ENCODE data around the gene ZFAND2A. TPM values are rescaled to one million over a fixed set of nuclear protein-coding genes. Genes with fewer than 3 reads are reported as not detected.

Gene ZFAND2A
- total RNA-seq, 1 donor from 2014 or later: 14.1 TPM

- no peak for TF ChIP-seq CTCF (IDR thresholded peaks at IDR 0.05; ENCODE audit: unreplicated experiment)
- H3K27me3 Mint-ChIP-seq: no peaks in the 10 kb centered on the region
- H3K36me3 Mint-ChIP-seq (ENCODE audit: insufficient read depth): peaks cover 10% of the 10 kb centered on the region
- no peaks in the 10 kb centered on the region for H3K4me1 Mint-ChIP-seq (ENCODE audit: low read depth)
- H3K9me3 Mint-ChIP-seq (ENCODE audit: low read depth): peaks cover 4% of the 10 kb centered on the region
- no peak for DNase-seq (ENCODE audit: low spot score, unreplicated experiment)
- H3K27ac Mint-ChIP-seq: no peak overlapping the region
- H3K4me3 Mint-ChIP-seq (ENCODE audit: low read depth): no peak overlapping the region
Observed at GRCh38 chr7:1127001-1127400, 33.0 kb downstream of the ZFAND2A start.

GRCh38 chr7:1125603-1125969 lies 34.4 kb downstream of the ZFAND2A start:
- Mint-ChIP-seq H3K4me3 (ENCODE audit: low read depth) (no peak overlapping the region), H3K27me3 (no peaks in the 10 kb centered on the region)

DNA sequence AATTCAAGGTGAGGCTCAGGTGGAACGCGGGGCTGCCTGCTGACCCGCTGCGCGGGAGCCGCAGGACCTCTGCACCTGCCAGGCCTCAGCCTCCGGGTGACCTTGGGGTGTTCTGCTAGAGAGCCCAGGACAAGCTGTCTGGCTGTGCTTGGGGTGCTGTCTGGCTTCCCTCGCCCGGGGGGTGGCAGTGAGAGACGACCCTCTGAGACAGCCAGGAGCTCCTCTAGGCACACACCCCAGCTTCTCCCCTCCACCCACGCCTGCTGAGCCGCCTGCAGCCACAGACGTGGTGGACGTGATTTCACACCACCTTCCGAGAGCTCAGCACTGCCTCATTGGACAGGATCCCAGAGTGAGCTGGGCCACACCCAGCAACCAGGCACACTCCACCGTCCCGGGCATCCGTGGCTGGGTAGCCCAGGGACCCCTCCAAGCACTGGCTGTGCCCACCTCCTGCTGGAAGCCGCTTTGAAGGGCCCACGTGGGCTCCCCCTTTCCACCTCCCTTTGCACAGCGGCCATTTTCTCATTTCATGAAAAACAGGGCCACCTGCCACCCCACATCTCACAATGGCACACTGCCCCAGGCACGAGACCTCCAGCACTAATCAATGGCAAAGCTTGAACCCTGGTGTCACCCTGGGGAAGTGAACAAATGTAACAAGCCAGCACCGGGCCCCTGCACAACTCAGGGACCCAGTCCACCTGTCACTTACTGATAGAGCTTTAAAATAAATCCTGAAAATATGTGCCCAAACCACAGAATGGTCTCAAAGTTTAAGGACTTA lies 35.0 kb downstream of the ZFAND2A start:
- no peak for TF ChIP-seq CTCF (IDR thresholded peaks at IDR 0.05; ENCODE audit: unreplicated experiment)
- Mint-ChIP-seq H3K27ac (no peak overlapping the region), H3K36me3 (ENCODE audit: insufficient read depth) (peaks cover 4% of the 10 kb centered on the region), H3K4me1 (ENCODE audit: low read depth) (no peaks in the 10 kb centered on the region), H3K4me3 (ENCODE audit: low read depth) (no peak overlapping the region), H3K27me3 (no peaks in the 10 kb centered on the region), H3K9me3 (ENCODE audit: low read depth) (no peaks in the 10 kb centered on the region)
- DNase-seq (ENCODE audit: low spot score, unreplicated experiment): no peak

More at GRCh38 chr7:1125603-1125969, 34.4 kb downstream of the ZFAND2A start:
- no peak for DNase-seq (ENCODE audit: low spot score, unreplicated experiment)
- Mint-ChIP-seq H3K9me3 (ENCODE audit: low read depth) (no peaks in the 10 kb centered on the region), H3K4me1 (ENCODE audit: low read depth) (no peaks in the 10 kb centered on the region), H3K27ac (no peak overlapping the region), H3K36me3 (ENCODE audit: insufficient read depth) (peaks cover 4% of the 10 kb centered on the region)
- no peak for TF ChIP-seq CTCF (IDR thresholded peaks at IDR 0.05; ENCODE audit: unreplicated experiment)

GRCh38 chr7:1124164-1124563 lies 35.8 kb downstream of the ZFAND2A start:
- no peak overlapping the region for H3K4me3 Mint-ChIP-seq (ENCODE audit: low read depth)
- no peak for DNase-seq (ENCODE audit: low spot score, unreplicated experiment)
- no peak for TF ChIP-seq CTCF (IDR thresholded peaks at IDR 0.05; ENCODE audit: unreplicated experiment)
- no peak overlapping the region for H3K27ac Mint-ChIP-seq
- H3K36me3 Mint-ChIP-seq (ENCODE audit: insufficient read depth): peaks cover 4% of the 10 kb centered on the region
- H3K9me3 Mint-ChIP-seq (ENCODE audit: low read depth): no peaks in the 10 kb centered on the region
- no peaks in the 10 kb centered on the region for H3K27me3 Mint-ChIP-seq
- no peaks in the 10 kb centered on the region for H3K4me1 Mint-ChIP-seq (ENCODE audit: low read depth)

DNA sequence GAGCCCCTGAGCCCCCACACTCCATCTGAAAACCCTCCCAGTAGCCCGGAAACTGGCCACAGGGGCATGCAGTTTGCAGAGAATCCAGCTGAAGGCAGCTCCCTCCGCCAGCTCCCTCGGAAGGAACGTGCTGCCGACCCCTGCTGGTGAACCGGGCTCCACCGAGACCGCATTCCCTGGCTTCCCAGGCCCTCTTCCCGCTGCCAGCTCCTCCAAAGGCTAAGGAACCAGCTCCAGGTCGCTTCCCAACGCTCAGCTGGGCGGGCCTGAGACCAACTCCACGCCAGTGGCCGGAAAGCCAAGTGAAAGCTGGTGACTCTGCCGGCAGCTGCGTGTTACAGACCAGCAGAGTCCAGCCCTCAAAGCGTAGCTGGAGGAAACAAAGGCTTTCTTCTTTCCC lies 36.3 kb downstream of the ZFAND2A start:
- H3K36me3 Mint-ChIP-seq (ENCODE audit: insufficient read depth): peaks cover 4% of the 10 kb centered on the region
- no peaks in the 10 kb centered on the region for H3K4me1 Mint-ChIP-seq (ENCODE audit: low read depth)
- no peaks in the 10 kb centered on the region for H3K9me3 Mint-ChIP-seq (ENCODE audit: low read depth)
- no peak overlapping the region for H3K27ac Mint-ChIP-seq
- DNase-seq (ENCODE audit: low spot score, unreplicated experiment): peak; percentile 45
- H3K27me3 Mint-ChIP-seq: no peaks in the 10 kb centered on the region
- peak; percentile 67 for TF ChIP-seq CTCF (IDR thresholded peaks at IDR 0.05; ENCODE audit: unreplicated experiment)
- no peak overlapping the region for H3K4me3 Mint-ChIP-seq (ENCODE audit: low read depth)
